NCI-H345 treated with DMSO at 0.1 percent for 48 hours (cell line): ENCODE measurements around the gene ADGRL3.
"Not testable (repeated sequence)": the region's sequence is repeated elsewhere in the genome, so short reads cannot be mapped to it uniquely, and the experiment has no call there.

Experiments
- DNase-seq: peaks from one replicate; lab custom pipeline; 2025; ENCODE audit not compliant: unreplicated experiment; lab: John Stamatoyannopoulos, UW

ADGRL3 gene

GRCh38 chr4:61934198-61934597 lies 734.1 kb downstream of the ADGRL3 start:
- no peak for DNase-seq

DNA sequence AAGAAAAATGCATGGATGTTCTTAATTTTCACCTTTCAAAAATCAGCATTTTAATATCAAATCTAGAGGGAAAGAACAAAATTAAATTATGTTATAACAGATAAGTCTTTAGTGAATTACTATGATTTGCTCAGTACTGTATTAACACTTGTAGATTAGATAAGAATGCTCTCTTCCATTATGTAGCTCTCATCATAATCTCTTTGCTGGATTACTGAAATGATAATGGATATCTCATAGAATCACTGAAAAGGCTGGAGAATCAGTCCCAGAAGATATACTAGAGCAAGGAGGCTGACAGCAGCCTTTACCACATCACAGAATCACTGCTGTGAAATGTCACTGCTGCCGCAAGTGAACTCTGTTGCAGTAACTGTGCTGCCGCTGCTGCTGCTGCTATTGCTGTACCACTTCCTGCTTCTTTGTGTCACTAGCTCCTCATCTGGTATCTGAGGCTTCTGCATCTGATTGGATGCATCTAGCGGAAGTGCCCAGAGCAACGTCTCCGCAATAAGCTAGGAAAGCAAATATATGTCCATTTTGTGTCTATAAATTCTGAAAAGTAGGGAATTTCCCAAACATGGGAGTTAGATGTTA lies 738.2 kb downstream of the ADGRL3 start:
- DNase-seq = no peak

DNA sequence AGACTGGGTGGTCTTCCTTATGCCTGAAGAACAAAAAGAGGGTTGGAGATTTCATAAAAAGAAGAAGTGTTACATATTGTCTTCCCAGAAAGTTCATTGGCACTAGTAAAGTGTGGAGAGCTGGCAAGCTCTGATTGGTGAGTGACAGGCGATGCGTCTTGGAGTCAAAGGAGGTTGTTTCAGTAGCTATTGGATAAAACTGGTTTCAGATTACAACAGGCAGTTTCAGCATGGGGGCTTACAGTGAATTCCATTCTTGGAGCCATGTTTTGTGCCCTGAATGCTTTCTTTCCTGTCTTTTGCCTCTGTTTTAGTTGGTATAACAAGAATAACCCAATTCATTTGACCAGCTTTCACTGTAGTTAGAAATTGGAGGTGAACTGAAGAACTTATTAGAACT lies 750.5 kb downstream of the ADGRL3 start:
- no peak for DNase-seq

GRCh38 chr4:61953386-61953785 lies 753.3 kb downstream of the ADGRL3 start:
- no peak for DNase-seq

GRCh38 chr4:61958591-61958990 lies 758.5 kb downstream of the ADGRL3 start:
- DNase-seq = no peak

GRCh38 chr4:61959087-61959486 lies 759.0 kb downstream of the ADGRL3 start:
- no peak for DNase-seq

- no peak for DNase-seq
Observed at GRCh38 chr4:61984260-61984909, 784.3 kb downstream of the ADGRL3 start.

GRCh38 chr4:61985426-61985825 lies 785.3 kb downstream of the ADGRL3 start:
- DNase-seq = no peak

DNA sequence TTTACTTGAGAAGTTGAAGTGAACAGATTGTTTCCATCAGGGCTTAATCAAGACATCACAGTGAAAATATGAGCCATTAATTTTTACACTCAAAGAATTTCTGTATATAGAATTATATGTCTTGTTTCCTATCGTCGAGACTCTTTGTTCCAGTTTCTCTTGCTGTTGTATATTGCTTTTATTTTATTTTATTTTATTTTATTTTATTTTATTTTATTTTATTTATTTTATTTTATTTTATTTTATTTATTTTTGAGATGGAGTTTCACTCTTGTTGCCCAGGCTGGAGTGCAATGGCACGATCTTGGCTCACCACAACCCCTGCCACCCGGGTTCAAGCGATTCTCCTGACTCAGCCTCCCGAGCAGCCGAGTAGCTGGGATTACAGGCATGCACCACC lies 786.8 kb downstream of the ADGRL3 start:
- DNase-seq = not testable (repeated sequence)

- no peak for DNase-seq
Observed at GRCh38 chr4:61992351-61992750, 792.2 kb downstream of the ADGRL3 start.

DNA sequence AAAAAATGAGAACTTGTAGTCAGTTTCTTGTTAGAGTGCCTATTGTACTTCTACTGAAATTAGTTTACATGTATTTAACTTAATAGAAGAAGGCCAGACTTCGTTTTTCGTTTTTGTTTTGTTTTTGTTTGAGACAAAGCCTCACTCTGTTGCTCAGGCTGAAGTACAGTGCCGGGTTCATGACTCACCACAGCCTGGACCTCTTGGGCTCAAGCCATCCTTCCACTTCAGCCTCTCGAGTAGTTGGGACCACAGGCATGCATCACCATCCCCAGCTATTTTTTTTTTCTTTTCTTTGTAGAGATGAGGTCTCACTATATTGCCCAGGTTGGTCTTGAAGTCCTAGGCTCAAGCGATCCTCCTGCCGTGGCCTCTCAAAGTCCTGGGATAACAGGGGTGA lies 793.9 kb downstream of the ADGRL3 start:
- DNase-seq = no peak

- DNase-seq = no peak
Observed at GRCh38 chr4:61995717-61996340, 795.7 kb downstream of the ADGRL3 start.

- DNase-seq = no peak
Observed at GRCh38 chr4:61996943-61997342, 796.8 kb downstream of the ADGRL3 start.

DNA sequence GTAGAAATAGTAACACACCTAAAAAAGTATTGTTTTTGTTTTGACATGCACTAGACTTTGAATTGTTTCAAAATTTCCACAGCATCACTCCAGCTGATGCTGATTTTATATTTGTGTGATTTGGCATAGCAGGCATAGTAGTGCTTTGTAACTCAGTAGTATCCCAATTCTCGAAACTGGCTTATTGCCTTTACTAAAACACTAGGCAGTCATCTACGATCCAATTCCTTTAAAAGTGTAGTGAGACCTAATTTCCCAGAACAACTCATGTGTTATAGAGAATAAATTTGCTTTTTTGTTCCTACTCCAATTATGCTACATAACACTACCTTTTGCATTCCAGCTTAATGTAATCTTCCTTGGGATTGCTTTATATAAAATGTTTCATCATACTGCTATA lies 797.7 kb downstream of the ADGRL3 start:
- no peak for DNase-seq

- no peak for DNase-seq
Observed at GRCh38 chr4:62003695-62004094, 803.6 kb downstream of the ADGRL3 start.

DNA sequence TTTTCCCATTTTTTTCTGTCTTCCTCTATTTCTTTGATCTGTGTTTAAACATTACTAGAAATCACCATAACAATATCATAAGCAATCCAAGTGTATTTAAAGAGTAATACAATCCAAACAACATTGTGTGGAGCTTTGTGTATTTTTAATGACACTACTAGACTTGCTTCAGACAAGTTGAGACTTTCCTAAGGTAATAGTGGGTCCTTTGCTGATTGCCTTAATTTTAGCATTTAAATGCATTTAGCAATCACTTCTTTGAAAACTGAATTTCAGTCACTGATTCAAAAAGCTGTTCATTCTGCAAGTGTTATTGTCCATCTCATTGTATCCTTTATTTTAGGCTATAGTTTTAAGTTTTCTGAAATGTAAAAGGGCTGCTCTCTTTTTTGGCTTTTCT lies 804.8 kb downstream of the ADGRL3 start:
- no peak for DNase-seq

DNA sequence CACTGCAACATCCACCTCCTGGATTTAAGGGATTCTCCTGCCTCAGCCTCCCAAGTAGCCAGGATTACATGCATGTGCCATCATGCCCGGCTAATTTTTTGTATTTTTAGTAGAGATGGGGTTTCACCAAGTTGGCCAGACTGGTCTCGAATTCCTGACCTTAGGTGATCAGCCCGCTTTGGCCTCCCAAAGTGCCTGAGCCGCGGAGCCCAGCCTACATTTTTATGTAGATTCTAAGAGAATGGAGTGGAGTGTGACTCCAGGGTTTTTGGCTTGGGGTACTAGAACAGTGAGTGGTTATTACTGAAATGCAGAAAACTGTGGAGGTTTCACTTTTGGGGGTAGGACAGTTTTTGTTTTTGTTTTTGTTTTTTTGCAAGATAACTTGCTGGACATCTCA lies 806.0 kb downstream of the ADGRL3 start:
- no peak for DNase-seq

DNA sequence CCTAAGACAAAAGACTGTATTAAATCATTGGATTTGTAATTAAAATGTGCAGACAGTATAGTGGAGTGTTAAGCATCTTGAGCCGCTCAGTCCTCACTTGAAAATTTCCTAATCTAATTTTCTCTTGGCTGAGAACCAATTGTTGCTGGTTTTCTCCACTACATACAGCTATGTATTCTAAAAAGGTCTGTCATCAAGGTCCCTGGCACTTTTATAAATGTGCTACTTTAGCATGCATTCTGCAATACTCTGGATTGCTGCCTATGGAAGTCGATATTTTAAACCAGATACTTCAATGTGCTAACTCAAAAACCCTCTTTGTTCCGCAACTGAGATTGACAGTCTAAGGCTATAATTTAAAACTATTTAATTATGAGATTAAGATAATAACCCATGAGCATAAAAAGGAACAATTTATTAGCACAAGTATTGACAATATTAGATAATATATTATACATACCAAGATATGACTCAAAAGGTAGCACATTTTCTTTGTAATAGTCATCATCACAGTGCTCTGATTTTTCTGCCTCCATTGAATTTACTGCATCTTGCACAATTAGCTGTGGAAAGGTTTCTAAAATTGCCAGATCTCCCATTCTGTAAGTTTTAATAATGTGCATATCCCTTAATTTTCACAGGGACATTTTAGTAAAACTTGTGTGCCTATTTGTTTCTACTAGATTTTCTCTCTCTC lies 815.1 kb downstream of the ADGRL3 start:
- no peak for DNase-seq

DNA sequence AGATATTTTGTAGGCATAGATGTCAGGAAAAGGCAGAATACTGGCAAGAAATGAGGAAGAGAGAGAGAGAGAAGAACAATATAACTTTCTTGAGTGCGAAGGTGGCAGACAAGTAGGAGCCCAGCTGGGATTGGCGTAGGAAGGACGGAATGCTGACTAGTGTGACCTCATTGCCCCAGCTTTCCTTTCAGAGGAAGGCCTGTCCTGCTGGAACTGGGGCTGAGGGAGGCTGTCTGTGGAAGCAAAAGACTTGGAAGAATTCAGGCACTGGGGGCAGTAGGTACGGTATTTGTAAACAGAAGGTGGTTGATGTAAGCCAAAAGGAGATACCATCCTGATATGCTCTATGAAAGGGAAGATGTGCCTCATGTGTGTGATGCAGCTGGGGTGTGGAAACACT lies 818.4 kb downstream of the ADGRL3 start:
- no peak for DNase-seq

DNA sequence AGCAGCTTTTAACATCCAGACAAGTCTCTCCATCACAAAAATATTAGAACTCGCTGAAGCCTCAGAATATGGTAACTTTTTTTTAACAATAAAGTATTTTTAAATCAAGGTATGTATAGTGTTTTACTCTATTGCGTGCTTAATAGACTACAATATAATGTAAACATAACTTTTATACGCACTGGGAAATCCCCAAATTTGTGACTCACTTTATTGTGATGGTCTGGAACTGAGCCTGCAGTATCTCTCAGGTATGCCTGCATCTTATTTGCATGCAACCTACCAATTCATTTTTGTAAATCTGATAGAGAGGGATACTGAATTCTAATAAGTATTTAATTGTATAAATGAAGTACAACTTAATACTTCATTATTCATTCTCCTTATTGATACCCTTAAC lies 823.5 kb downstream of the ADGRL3 start:
- no peak for DNase-seq

DNA sequence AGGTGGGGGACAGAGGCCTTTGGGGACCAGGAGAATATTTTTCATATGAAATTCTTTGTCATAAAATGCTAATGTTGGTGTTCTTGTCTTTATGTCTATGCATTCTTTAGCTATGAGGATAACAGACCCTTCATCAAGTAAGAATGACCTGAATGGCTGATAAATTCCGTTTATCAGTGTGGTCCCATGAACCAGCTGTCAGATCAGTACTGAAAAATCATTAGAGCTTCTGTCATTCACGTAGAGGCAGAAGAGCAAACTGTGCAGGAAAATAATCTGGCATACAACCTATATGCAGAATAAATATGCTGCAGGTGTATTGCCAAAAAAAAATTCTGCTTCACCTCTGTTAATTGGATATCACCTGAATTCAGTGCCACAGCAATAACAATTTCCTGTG lies 828.6 kb downstream of the ADGRL3 start:
- no peak for DNase-seq

GRCh38 chr4:62030958-62031357 lies 830.8 kb downstream of the ADGRL3 start:
- no peak for DNase-seq
